Measurements from ENCODE around the gene MAGEL2. TPM values are rescaled to one million over a fixed set of nuclear protein-coding genes. Genes with fewer than 3 reads are reported as not detected.
A peak's percentile ranks its signal among the peaks of the same experiment; 100 is the strongest.

MAGEL2 gene
- total RNA-seq, 1 experiment from 2014 or later, result 10.7 TPM

DNA sequence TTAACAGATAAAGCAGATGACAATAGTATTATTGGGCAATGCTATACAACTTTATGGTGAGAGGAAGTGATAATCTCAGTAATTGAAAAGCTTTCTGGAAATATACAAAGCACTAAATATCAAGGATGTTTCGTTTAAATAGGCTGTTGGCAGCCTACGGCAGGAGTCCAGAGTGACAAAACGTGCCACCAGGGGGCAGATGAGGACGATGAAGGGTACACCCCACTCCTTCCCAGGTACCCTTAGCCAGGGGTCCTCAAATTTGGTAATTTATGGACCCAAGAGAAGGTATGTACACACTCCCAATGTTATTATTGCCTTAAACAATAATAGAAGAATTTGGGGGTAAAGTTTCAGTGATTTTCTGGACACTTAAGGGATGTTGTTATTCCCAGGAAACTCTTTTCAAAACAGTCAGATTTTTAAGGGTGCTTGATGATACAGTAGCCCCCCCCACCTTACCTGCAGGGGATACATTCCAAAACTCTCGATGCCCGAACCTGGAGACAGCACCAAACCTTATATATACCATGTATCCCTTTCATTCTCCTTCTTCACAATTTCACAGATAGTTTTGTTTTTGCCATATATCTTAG is 1.4 kb upstream of the MAGEL2 start:
- H3K9me3 Mint-ChIP-seq, result peaks cover 25% of the 10 kb centered on the region
- CTCF ChIA-PET, result interaction anchor here (0.6 to 0.9 kb wide), 4 partner anchors 94 to 229 kb away, joined by 3 to 5 read pairs (median 3); no protein-coding TSS in a partner anchor
- DNase-seq (ENCODE audit: low spot score) (peak; percentile 67), ATAC-seq (no peak)
- TF ChIP-seq, protein P1, sequence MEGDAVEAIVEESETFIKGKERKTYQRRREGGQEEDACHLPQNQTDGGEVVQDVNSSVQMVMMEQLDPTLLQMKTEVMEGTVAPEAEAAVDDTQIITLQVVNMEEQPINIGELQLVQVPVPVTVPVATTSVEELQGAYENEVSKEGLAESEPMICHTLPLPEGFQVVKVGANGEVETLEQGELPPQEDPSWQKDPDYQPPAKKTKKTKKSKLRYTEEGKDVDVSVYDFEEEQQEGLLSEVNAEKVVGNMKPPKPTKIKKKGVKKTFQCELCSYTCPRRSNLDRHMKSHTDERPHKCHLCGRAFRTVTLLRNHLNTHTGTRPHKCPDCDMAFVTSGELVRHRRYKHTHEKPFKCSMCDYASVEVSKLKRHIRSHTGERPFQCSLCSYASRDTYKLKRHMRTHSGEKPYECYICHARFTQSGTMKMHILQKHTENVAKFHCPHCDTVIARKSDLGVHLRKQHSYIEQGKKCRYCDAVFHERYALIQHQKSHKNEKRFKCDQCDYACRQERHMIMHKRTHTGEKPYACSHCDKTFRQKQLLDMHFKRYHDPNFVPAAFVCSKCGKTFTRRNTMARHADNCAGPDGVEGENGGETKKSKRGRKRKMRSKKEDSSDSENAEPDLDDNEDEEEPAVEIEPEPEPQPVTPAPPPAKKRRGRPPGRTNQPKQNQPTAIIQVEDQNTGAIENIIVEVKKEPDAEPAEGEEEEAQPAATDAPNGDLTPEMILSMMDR (IDR thresholded peaks at IDR 0.05), result peak; percentile 39; the same call in 1 of the 2 replicates
- TF ChIP-seq, protein P2, sequence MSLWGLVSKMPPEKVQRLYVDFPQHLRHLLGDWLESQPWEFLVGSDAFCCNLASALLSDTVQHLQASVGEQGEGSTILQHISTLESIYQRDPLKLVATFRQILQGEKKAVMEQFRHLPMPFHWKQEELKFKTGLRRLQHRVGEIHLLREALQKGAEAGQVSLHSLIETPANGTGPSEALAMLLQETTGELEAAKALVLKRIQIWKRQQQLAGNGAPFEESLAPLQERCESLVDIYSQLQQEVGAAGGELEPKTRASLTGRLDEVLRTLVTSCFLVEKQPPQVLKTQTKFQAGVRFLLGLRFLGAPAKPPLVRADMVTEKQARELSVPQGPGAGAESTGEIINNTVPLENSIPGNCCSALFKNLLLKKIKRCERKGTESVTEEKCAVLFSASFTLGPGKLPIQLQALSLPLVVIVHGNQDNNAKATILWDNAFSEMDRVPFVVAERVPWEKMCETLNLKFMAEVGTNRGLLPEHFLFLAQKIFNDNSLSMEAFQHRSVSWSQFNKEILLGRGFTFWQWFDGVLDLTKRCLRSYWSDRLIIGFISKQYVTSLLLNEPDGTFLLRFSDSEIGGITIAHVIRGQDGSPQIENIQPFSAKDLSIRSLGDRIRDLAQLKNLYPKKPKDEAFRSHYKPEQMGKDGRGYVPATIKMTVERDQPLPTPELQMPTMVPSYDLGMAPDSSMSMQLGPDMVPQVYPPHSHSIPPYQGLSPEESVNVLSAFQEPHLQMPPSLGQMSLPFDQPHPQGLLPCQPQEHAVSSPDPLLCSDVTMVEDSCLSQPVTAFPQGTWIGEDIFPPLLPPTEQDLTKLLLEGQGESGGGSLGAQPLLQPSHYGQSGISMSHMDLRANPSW (CRISPR knock-in tag; conservative IDR thresholded peaks at IDR 0.05; ENCODE audit: low read depth), result no peak
- TF ChIP-seq PRRX2 (CRISPR knock-in tag; IDR thresholded peaks at IDR 0.05), result no peak
- H3K4me1 Mint-ChIP-seq, result peaks cover 16% of the 10 kb centered on the region
- POLR2A ChIA-PET, result no interaction called here
- H3K36me3 Mint-ChIP-seq, result peaks cover 21% of the 10 kb centered on the region
- H3K27me3 Mint-ChIP-seq (ENCODE audit: low read depth), result peaks cover 7% of the 10 kb centered on the region; the same call in 1 of the 2 replicates
- no peak overlapping the region for H3K27ac Mint-ChIP-seq
- peak overlapping the region; percentile 72 for H3K4me3 Mint-ChIP-seq

DNA sequence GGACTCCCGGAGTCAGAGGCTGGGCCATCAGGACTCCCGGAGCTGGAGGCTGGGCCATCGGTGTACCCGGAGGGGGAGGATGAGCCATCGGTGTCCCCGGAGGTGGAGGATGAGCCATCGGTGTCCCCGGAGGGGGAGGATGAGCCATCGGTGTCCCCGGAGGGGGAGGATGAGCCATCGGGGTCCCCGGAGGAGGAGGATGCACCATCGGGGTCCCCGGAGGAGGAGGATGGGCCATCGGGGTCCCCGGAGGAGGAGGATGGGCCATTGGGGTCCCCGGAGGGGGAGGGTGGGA is 719 bp downstream of the MAGEL2 start:
- DNase-seq (ENCODE audit: low spot score) (no peak), ATAC-seq (no peak)
- CTCF ChIA-PET, result interaction anchor here (1.2 to 1.8 kb wide), 3 partner anchors 210 to 231 kb away, joined by 3 to 8 read pairs (median 5); no protein-coding TSS in a partner anchor
- peak overlapping the region; percentile 72 for H3K4me3 Mint-ChIP-seq
- peaks cover 7% of the 10 kb centered on the region; the same call in 1 of the 2 replicates for H3K27me3 Mint-ChIP-seq (ENCODE audit: low read depth)
- peaks cover 24% of the 10 kb centered on the region for H3K36me3 Mint-ChIP-seq
- no peak for TF ChIP-seq NFYB (CRISPR knock-in tag; conservative IDR thresholded peaks at IDR 0.05; ENCODE audit: low read depth)
- H3K4me1 Mint-ChIP-seq, result peaks cover 19% of the 10 kb centered on the region
- POLR2A ChIA-PET, result no interaction called here
- H3K27ac Mint-ChIP-seq, result no peak overlapping the region
- H3K9me3 Mint-ChIP-seq, result peaks cover 29% of the 10 kb centered on the region

DNA sequence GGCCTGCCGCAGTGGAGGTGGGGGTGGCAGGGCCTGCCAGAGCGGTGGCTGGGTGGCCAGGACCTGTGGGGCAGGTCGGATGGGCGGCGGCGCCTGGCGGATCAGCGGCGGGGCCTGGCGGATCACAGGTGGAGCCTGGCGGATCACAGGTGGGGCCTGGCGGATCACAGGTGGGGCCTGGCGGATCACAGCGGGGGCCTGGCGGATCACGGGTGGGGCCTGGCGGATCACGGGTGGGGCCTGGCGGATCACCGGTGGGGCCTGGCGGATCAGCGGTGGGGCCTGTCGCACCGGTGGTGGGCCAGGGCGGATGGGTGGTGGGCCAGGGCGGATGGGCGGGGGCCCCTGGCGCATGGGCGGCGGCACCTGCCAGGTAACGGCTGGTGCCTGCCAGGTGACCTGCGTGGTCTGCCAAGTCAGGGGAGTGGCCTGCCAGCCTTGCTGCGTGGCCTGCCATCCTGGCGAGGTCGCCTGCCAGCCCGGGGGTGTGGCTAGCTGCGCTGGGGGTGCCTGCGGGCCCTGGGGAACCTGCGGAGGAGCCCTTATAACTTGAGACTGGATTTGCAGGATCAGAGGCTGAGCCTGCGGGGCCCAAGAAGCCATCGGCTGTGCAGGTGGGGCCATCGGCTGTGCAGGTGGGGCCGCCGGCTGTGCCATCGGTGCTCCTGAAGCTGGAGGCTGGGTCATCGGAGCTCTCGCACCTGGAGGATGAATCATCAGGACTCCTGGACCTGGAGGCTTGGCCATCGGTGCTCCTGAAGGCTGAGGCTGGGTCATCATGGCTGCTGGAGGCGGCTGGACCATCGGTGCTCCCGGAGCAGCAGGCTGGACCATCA is 1.3 kb downstream of the MAGEL2 start:
- H3K4me3 Mint-ChIP-seq, result peak overlapping the region; percentile 72
- peaks cover 7% of the 10 kb centered on the region; the same call in 1 of the 2 replicates for H3K27me3 Mint-ChIP-seq (ENCODE audit: low read depth)
- H3K9me3 Mint-ChIP-seq, result peaks cover 25% of the 10 kb centered on the region
- ChIA-PET CTCF (interaction anchor here (1.2 to 1.8 kb wide), 8 partner anchors 17 to 232 kb away, joined by 3 to 12 read pairs (median 6); no protein-coding TSS in a partner anchor), POLR2A (no interaction called here)
- peaks cover 21% of the 10 kb centered on the region for H3K36me3 Mint-ChIP-seq
- no peak for ATAC-seq
- no peak for DNase-seq (ENCODE audit: low spot score)
- H3K27ac Mint-ChIP-seq, result no peak overlapping the region
- H3K4me1 Mint-ChIP-seq, result peaks cover 15% of the 10 kb centered on the region
- no peak for TF ChIP-seq ZNF263 (CRISPR knock-in tag; IDR thresholded peaks at IDR 0.05; ENCODE audit: low read depth)
- TF ChIP-seq, protein P3, sequence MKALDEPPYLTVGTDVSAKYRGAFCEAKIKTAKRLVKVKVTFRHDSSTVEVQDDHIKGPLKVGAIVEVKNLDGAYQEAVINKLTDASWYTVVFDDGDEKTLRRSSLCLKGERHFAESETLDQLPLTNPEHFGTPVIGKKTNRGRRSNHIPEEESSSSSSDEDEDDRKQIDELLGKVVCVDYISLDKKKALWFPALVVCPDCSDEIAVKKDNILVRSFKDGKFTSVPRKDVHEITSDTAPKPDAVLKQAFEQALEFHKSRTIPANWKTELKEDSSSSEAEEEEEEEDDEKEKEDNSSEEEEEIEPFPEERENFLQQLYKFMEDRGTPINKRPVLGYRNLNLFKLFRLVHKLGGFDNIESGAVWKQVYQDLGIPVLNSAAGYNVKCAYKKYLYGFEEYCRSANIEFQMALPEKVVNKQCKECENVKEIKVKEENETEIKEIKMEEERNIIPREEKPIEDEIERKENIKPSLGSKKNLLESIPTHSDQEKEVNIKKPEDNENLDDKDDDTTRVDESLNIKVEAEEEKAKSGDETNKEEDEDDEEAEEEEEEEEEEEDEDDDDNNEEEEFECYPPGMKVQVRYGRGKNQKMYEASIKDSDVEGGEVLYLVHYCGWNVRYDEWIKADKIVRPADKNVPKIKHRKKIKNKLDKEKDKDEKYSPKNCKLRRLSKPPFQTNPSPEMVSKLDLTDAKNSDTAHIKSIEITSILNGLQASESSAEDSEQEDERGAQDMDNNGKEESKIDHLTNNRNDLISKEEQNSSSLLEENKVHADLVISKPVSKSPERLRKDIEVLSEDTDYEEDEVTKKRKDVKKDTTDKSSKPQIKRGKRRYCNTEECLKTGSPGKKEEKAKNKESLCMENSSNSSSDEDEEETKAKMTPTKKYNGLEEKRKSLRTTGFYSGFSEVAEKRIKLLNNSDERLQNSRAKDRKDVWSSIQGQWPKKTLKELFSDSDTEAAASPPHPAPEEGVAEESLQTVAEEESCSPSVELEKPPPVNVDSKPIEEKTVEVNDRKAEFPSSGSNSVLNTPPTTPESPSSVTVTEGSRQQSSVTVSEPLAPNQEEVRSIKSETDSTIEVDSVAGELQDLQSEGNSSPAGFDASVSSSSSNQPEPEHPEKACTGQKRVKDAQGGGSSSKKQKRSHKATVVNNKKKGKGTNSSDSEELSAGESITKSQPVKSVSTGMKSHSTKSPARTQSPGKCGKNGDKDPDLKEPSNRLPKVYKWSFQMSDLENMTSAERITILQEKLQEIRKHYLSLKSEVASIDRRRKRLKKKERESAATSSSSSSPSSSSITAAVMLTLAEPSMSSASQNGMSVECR (CRISPR knock-in tag; IDR thresholded peaks at IDR 0.05; ENCODE audit: borderline replicate concordance), result no peak
- TF ChIP-seq, protein P4, sequence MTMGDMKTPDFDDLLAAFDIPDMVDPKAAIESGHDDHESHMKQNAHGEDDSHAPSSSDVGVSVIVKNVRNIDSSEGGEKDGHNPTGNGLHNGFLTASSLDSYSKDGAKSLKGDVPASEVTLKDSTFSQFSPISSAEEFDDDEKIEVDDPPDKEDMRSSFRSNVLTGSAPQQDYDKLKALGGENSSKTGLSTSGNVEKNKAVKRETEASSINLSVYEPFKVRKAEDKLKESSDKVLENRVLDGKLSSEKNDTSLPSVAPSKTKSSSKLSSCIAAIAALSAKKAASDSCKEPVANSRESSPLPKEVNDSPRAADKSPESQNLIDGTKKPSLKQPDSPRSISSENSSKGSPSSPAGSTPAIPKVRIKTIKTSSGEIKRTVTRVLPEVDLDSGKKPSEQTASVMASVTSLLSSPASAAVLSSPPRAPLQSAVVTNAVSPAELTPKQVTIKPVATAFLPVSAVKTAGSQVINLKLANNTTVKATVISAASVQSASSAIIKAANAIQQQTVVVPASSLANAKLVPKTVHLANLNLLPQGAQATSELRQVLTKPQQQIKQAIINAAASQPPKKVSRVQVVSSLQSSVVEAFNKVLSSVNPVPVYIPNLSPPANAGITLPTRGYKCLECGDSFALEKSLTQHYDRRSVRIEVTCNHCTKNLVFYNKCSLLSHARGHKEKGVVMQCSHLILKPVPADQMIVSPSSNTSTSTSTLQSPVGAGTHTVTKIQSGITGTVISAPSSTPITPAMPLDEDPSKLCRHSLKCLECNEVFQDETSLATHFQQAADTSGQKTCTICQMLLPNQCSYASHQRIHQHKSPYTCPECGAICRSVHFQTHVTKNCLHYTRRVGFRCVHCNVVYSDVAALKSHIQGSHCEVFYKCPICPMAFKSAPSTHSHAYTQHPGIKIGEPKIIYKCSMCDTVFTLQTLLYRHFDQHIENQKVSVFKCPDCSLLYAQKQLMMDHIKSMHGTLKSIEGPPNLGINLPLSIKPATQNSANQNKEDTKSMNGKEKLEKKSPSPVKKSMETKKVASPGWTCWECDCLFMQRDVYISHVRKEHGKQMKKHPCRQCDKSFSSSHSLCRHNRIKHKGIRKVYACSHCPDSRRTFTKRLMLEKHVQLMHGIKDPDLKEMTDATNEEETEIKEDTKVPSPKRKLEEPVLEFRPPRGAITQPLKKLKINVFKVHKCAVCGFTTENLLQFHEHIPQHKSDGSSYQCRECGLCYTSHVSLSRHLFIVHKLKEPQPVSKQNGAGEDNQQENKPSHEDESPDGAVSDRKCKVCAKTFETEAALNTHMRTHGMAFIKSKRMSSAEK (CRISPR knock-in tag; IDR thresholded peaks at IDR 0.05; ENCODE audit: borderline replicate concordance), result no peak
- TF ChIP-seq, protein P5, sequence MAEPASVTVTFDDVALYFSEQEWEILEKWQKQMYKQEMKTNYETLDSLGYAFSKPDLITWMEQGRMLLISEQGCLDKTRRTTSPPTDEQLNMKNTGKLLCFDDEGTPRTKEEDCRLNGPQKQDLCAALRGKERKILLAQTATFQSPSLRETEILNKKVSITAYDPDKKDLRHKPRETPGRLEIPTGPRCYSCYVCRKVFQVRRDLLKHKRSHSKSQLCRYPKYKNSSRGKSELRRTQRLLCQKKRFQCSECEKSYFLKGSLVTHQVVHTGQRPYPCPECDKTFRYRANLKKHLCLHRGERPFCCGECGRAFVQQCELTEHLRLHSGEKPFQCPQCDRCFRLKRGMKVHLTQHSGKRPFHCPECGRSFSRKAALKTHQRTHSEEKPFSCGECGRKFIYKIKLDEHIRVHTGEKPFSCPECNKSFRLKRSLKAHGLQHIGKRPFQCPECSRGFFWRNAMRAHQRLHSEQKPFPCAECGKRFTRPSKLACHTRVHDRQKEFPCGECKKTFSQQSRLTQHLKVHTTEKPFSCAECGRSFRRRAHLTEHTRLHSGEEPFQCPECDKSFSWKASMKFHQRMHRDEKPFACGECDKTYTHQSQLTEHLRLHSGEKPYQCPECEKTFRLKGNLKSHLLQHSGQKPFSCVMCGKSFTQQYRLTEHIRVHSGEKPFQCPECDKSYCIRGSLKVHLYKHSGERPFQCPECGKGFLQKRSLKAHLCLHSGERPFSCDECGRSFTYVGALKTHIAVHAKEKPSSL (CRISPR knock-in tag; conservative IDR thresholded peaks at IDR 0.05), result no peak
